PC-9 (cell line): Measurements from ENCODE around the gene CHST3. TPM values are rescaled to one million over a fixed set of nuclear protein-coding genes. Genes with fewer than 3 reads are reported as not detected.
"Not testable (repeated sequence)": the region's sequence is repeated elsewhere in the genome, so short reads cannot be mapped to it uniquely, and the experiment has no call there.

ENCODE experiments used
- BruUV-seq: library from RNA; stranded (reverse); fragments of 400-500 nt; replicated peaks from 2 replicates; lab custom pipeline; 2021; lab: Mats Ljungman, UMichigan
- CTCF ChIA-PET: fragments of 300-600 bp; sonication (Branson Sonifier 250); formaldehyde crosslinking; loops from one replicate; lab custom pipeline; 2022; ENCODE audit warnings: antibody characterized with exemption; lab: Charles Lee
- POLR2A ChIA-PET: fragments of 300-600 bp; sonication (Branson Sonifier 250); formaldehyde crosslinking; loops from one replicate; lab custom pipeline; 2022; ENCODE audit warnings: antibody characterized with exemption; ENCODE audit not compliant: unreplicated experiment; lab: Charles Lee
- DNase-seq, 2 experiments: peaks; one replicate each; pipeline versions ENCODE4 v3.0.0 to v3.0.0-alpha.2; 2015 to 2022; ENCODE audit warnings: mixed read lengths in 1 of 2
- H2AFZ ChIP-seq: fragments of 200-600 bp; sonication (generic); 2 replicates; pipeline ENCODE4 v1.8.1; 2017; ENCODE audit warnings: antibody characterized with exemption
- H3F3A ChIP-seq: fragments of 200-600 bp; sonication (generic); 2 replicates; pipeline ENCODE4 v1.8.1; 2017; ENCODE audit warnings: antibody characterized with exemption, mild to moderate bottlenecking, low read depth; ENCODE audit not compliant: insufficient read depth
- H3K27ac ChIP-seq: fragments of 200-600 bp; sonication (generic); 2 replicates; pipeline ENCODE4 v1.6.1; 2016; ENCODE audit warnings: mixed run types
- H3K27me3 ChIP-seq: fragments of 200-600 bp; sonication (generic); 2 replicates; pipeline ENCODE4 v1.6.1; 2016; ENCODE audit warnings: low read depth, mixed run types; ENCODE audit not compliant: insufficient read depth
- H3K36me3 ChIP-seq: fragments of 200-600 bp; sonication (generic); 2 replicates; pipeline ENCODE4 v1.6.1; 2016; ENCODE audit warnings: low read depth, mixed run types
- H3K4me1 ChIP-seq: fragments of 200-600 bp; sonication (generic); replicated peaks from 2 replicates; pipeline ENCODE4 v1.6.1; 2016; ENCODE audit warnings: mixed run types; ENCODE audit not compliant: insufficient read depth
- H3K4me2 ChIP-seq: fragments of 200-600 bp; sonication (generic); 2 replicates; pipeline ENCODE4 v1.6.1; 2017; ENCODE audit warnings: mixed run types
- H3K4me3 ChIP-seq: fragments of 200-600 bp; sonication (generic); 2 replicates; pipeline ENCODE4 v1.6.1; 2016; ENCODE audit warnings: mixed run types
- H3K79me2 ChIP-seq: fragments of 200-600 bp; sonication (generic); 2 replicates; pipeline ENCODE4 v1.6.1; 2017; ENCODE audit warnings: low read depth, mixed run types
- H3K9me2 ChIP-seq: fragments of 200-600 bp; sonication (generic); 2 replicates; pipeline ENCODE4 v1.8.1; 2017; ENCODE audit warnings: mild to moderate bottlenecking; ENCODE audit not compliant: insufficient read depth
- H3K9me3 ChIP-seq: fragments of 200-600 bp; sonication (generic); 2 replicates; pipeline ENCODE4 v1.8.1; 2016; ENCODE audit warnings: low read depth; ENCODE audit not compliant: insufficient read depth
- H4K20me1 ChIP-seq: fragments of 200-600 bp; sonication (generic); 2 replicates; pipeline ENCODE4 v1.8.1; 2017; ENCODE audit not compliant: insufficient read depth
- CTCF ChIP-seq: fragments of 200-600 bp; sonication (generic); conservative IDR thresholded peaks from 2 replicates; pipeline ENCODE4 v1.6.1; 2017; ENCODE audit warnings: mixed run types, antibody characterized with exemption, mild to moderate bottlenecking, moderate library complexity
- EZH2 ChIP-seq: fragments of 200-600 bp; sonication (generic); IDR thresholded peaks from 2 replicates; pipeline ENCODE4 v1.8.0; 2017; ENCODE audit warnings: antibody characterized with exemption, low read depth
- intact Hi-C: fragments of 100-400 bp; cut with micrococcal nuclease; formaldehyde crosslinking; loops from one replicate; pipeline ENCODE4 v1.10.0; 2022; ENCODE audit not compliant: unreplicated experiment
- total RNA-seq: library from RNA; stranded (reverse); gene quantifications from 2 replicates; pipeline ENCODE4 v1.2.3, GENCODE V29; 2021

Gene CHST3
- total RNA-seq, 1 experiment from 2014 or later: 23.3 TPM

DNA sequence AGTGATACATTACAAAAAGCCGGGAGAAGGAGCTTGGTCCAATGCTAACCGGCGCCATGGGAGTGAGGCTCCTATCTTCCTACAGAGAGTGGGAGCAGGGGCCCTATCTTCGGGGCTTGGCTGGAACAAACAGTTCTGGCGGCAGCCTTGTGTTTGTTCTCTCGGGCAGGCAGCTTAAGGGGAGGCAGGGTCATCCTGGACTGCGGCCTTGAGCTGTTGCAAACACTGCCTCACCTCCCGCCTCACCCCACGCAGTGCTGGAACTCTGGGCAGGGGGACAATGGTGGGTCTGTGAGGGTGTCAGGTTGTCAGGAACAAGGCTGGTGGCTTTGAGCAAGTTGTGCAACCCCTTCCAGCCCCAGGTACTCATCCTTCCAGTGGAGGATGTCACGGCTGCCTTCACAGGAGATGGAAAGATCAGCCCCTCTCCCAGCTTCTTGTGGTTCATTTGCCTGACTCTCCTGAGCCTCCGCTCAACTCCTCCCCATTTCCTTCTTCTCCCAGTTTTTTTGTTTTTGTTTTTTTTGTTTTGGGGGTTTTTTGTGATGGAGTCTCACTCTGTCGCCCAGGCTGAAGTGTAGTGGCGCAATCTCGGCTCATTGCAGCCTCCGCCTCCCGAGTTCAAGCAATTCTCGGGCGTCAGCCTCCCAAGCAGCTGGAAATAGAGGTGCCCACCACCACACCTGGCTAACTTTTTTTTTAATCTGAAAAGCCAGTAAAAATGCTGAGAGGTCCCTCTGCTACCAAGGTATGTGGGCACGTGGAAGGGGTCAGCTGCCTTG lies 66.8 kb downstream of the CHST3 start:
- Histone ChIP-seq H3K4me1 (peaks cover 18% of the 10 kb centered on the region), H3K4me3 (no peak overlapping the region), H3K4me2 (no peak overlapping the region), H4K20me1 (no peaks in the 10 kb centered on the region), H3K9me2 (no peaks in the 10 kb centered on the region), H3F3A (peaks cover 21% of the 10 kb centered on the region; the same call in 1 of the 2 replicates), H3K79me2 (no peaks in the 10 kb centered on the region), H2AFZ (no peak overlapping the region), H3K9me3 (peaks cover 10% of the 10 kb centered on the region), H3K27me3 (no peaks in the 10 kb centered on the region), H3K27ac (no peak overlapping the region), H3K36me3 (no peaks in the 10 kb centered on the region)
- TF ChIP-seq EZH2 (no peak), CTCF (no peak)
- intact Hi-C loops: no loop called here
- POLR2A ChIA-PET: no interaction called here
- BruUV-seq: no TSS peak
- CTCF ChIA-PET: no interaction called here
- no peak for DNase-seq

DNA sequence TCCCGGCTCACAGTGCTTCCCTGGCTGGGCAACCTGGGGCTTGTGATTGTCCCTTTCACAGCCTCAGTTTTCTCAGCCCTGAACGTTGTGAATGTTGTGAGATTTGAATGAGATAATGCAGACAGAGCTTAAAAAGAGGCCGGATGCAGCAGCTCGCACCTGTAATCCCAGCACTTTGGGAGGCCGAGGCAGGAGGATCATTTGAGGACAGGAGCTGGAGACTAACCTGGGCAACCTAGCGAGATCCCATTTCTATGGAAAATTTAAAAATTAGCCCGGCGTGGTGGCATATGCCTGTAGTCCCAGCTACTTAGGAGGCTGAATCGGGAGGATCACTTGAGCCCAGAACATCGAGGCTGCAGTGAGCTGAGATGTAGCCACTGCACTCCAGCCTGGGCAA lies 67.5 kb downstream of the CHST3 start:
- no peak overlapping the region for H3K27ac ChIP-seq
- POLR2A ChIA-PET: interaction anchor here (0.6 kb wide), 1 partner anchor 1124 kb away, joined by 6 read pairs; no protein-coding TSS in a partner anchor
- peaks cover 21% of the 10 kb centered on the region; the same call in 1 of the 2 replicates for H3F3A ChIP-seq
- no peak for DNase-seq
- BruUV-seq: no TSS peak
- H3K4me2 ChIP-seq: no peak overlapping the region
- no peak overlapping the region for H2AFZ ChIP-seq
- TF ChIP-seq CTCF: no peak
- TF ChIP-seq EZH2: no peak
- no peak overlapping the region for H3K4me3 ChIP-seq
- no peaks in the 10 kb centered on the region for H3K36me3 ChIP-seq
- intact Hi-C loops: no loop called here
- H3K79me2 ChIP-seq: no peaks in the 10 kb centered on the region
- CTCF ChIA-PET: no interaction called here
- H4K20me1 ChIP-seq: no peaks in the 10 kb centered on the region
- no peaks in the 10 kb centered on the region for H3K27me3 ChIP-seq
- H3K9me3 ChIP-seq: peaks cover 10% of the 10 kb centered on the region
- H3K9me2 ChIP-seq: no peaks in the 10 kb centered on the region
- peaks cover 18% of the 10 kb centered on the region for H3K4me1 ChIP-seq

DNA sequence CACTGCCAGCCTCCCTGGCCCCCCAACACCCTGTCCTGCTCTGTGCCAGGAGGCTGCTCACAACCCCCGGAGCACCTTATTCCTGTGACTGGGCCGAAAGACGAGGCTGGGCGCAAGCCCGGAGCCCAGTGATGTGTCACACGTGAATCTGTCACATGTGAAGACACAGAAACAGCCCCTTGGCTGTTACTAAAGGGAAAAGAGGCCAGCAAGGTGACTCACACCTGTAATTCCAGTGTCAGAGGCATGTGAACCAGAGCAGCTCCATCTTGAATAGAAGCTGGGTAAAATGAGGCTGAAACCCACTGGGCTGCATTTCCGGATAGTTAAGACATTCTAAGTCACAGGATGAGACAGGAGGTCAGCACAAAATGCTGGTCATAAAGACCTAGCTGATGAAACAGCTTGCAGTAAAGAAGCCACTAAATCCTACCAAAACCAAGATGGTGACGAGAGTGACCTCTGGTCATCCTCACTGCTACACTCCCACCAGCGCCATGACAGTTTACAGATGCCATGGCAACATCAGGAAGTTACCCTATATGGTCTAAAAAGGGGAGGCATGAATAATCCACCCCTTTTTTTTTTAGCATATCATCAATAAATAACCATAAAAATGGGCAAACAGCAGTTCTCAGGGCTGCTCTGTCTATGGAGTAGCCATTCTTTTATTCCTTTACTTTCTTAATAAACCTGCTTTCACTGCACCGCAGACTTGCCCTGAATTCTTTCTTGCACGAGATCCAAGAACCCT lies 68.4 kb downstream of the CHST3 start:
- H3K4me2 ChIP-seq, H3K9me2 ChIP-seq, H3K79me2 ChIP-seq, BruUV-seq, H2AFZ ChIP-seq, H3K27ac ChIP-seq, DNase-seq, H3K4me3 ChIP-seq, intact Hi-C loops, H4K20me1 ChIP-seq, H3K36me3 ChIP-seq, H3K27me3 ChIP-seq: not testable (repeated sequence)
- peaks cover 18% of the 10 kb centered on the region; the same call in 1 of the 2 replicates for H3F3A ChIP-seq
- ChIA-PET POLR2A (interaction anchor here (0.6 kb wide), 1 partner anchor 1123 kb away, joined by 6 read pairs; no protein-coding TSS in a partner anchor), CTCF (interaction anchor here (0.6 kb wide), 1 partner anchor 12 kb away, joined by 3 read pairs; no protein-coding TSS in a partner anchor)
- H3K4me1 ChIP-seq: peaks cover 16% of the 10 kb centered on the region
- peaks cover 10% of the 10 kb centered on the region for H3K9me3 ChIP-seq
